DND-41 (cell line): ENCODE data around the gene GBP5.
"Not testable (repeated sequence)": the region's sequence is repeated elsewhere in the genome, so short reads cannot be mapped to it uniquely, and the experiment has no call there.

Experiments
- CTCF ChIP-seq: IDR thresholded peaks from 2 replicates; pipeline ENCODE4 v1.5.1; 2012; ENCODE audit warnings: borderline replicate concordance, low read length, moderate library complexity, mild to moderate bottlenecking; ENCODE audit not compliant: poor library complexity, severe bottlenecking; ENCODE audit errors: extremely low read depth
- EZH2 ChIP-seq: IDR thresholded peaks from 3 replicates; pipeline ENCODE4 v1.6.1; 2012; ENCODE audit warnings: borderline replicate concordance, low read depth, mild to moderate bottlenecking, moderate library complexity, low read length, inconsistent platforms; ENCODE audit not compliant: severe bottlenecking

DNA sequence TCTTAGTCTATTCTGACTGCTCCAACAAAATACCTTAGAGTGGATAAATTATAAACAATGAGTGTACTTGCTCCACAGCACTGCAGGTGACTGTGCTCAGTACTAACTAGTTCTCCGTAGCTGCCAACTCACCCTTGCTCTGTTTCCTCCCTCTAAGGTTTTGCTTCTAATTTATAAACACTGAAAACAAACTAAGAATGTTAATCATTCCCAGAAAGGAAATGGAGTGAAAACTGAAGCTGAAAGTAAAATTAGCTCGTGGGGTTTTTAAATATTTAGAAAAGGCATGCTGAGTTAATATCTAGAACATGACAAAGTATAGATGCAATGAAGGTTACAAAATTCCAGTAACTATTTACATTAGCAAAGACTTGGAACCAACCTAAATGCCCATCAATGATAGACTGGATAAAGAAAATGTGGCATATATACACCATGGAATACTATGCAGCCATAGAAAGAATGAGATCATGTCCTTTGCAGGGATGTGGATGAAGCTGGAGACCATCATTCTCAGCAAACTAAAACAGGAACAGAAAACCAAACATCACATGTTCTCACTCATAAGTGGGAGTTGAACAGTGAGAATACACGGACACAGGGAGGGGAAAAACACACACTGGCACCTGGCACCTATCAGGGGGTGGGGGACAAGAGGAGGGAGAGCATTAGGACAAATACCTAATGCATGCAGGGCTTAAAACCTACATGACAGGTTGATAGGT lies 27.2 kb upstream of the GBP5 start:
- not testable (repeated sequence) for TF ChIP-seq CTCF, EZH2
